ENCODE data around the gene TRIM38.
"Not testable (repeated sequence)": the region's sequence is repeated elsewhere in the genome, so short reads cannot be mapped to it uniquely, and the experiment has no call there.

TRIM38 gene

DNA sequence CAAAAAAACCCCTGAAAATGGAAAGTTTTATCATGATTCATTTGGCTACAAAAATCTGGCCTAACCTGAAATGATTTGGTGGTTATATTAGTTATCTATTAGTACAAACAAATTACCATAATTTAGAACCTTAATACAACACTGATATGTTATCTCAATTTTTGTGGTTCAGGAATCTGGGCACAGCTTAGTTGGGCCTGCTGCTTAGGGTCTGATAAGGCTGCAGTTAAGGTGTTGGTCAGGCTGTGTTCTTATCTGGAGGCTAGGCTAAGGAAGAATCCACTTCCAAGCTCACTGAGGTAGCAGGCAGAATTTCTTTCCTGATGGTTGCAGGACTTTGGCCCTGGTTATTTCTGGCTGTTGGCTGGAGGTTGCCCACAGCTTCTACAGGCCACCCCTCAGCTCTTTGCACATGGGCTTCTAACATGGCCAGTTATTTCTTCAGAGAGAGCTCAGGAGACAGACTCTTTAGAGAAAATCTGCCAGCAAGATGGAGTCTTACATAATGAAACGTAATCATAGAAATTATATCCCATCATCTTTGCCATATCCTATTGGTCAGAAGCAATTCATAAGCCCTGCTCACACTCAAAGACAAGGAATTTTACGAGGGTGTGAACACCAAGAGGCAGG, 11.4 kb downstream of the TRIM38 start:
- H3K36me3 ChIP-seq (ENCODE audit: control insufficient read depth in 1 of 2, insufficient read depth in 2 of 2, low read length in 2 of 2): peaks cover 55 to 85% of the 10 kb centered on the region in 2 donors

DNA sequence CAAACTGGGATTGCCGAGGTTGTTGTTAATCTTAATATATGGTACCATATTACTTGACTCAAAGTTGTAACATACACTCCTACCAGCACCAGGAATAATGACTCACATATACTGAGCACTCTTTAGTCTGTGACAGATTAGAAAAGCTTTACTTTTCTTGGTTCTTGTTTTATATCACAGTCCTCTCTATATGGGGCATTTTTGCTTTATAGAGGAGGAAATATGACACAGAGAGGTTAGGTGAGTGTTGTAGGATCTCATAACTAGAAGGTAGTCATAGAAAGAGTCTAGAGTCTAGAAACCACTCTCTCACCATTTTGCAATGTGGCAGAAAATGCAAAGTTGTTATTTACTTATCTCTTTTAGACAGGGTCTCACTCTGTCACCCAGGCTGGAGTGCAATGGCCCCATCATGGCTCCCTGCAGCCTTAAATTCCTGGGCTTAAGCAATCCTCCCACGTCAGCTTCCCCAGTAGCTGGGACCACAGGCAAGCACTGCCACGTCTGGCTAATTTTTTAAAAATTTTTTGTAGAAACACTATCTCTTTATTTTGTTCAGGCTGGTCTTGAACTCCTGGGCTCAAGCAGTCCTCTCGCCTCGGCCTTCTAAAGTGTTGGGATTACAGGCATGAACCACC, 13.4 kb downstream of the TRIM38 start:
- Histone ChIP-seq H3K4me3 (ENCODE audit: low read depth in 1 of 2, low read length in 2 of 2) (no peak overlapping the region), H3K27ac (ENCODE audit: low read length) (no peak overlapping the region), H3K4me1 (ENCODE audit: control insufficient read depth in 1 of 2, insufficient read depth in 2 of 2, low read length in 2 of 2) (no peaks in the 10 kb centered on the region), H3K27me3 (ENCODE audit: low read depth, low read length) (no peaks in the 10 kb centered on the region), H3K9me3 (ENCODE audit: control insufficient read depth in 1 of 2, low read length in 2 of 2) (no peaks in the 10 kb centered on the region), H3K36me3 (ENCODE audit: control insufficient read depth in 1 of 2, insufficient read depth in 2 of 2, low read length in 2 of 2) (peaks cover 49 to 72% of the 10 kb centered on the region in 2 donors)

More for the DNA sequence above, 11.4 kb downstream of the TRIM38 start:
- no peak overlapping the region for H3K4me3 ChIP-seq (ENCODE audit: low read depth in 1 of 2, low read length in 2 of 2)
- H3K27me3 ChIP-seq (ENCODE audit: low read depth, low read length): no peaks in the 10 kb centered on the region
- no peak overlapping the region for H3K27ac ChIP-seq (ENCODE audit: low read length)
- no peaks in the 10 kb centered on the region for H3K9me3 ChIP-seq (ENCODE audit: control insufficient read depth in 1 of 2, low read length in 2 of 2)
- H3K4me1 ChIP-seq (ENCODE audit: control insufficient read depth in 1 of 2, insufficient read depth in 2 of 2, low read length in 2 of 2): no peaks in the 10 kb centered on the region

DNA sequence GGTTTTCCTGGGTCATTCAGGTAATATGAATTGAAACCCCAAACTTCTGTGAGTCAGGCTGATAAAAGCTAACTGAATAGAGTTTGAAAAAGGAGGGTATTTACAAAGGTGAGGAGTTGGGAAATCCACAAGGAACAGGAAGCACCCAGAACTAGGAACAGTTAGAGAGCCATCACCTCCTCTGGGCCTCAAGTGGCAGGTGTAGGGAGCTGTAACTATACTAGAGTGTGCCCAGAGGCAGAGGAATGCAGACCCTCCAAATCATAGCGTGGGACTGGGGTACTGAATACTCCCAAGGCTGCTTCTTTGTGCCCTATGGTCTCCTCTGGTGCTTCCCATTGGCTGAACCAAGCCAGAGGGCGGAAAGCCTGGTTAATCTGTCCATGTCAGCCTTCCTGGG, 18.3 kb downstream of the TRIM38 start:
- Histone ChIP-seq H3K4me3 (ENCODE audit: low read depth in 1 of 2, low read length in 2 of 2) (no peak overlapping the region), H3K9me3 (ENCODE audit: control insufficient read depth in 1 of 2, low read length in 2 of 2) (no peaks in the 10 kb centered on the region), H3K4me1 (ENCODE audit: control insufficient read depth in 1 of 2, insufficient read depth in 2 of 2, low read length in 2 of 2) (no peaks in the 10 kb centered on the region), H3K27me3 (ENCODE audit: low read depth, low read length) (no peaks in the 10 kb centered on the region), H3K27ac (ENCODE audit: low read length) (no peak overlapping the region), H3K36me3 (ENCODE audit: control insufficient read depth in 1 of 2, insufficient read depth in 2 of 2, low read length in 2 of 2) (peaks cover 39 to 67% of the 10 kb centered on the region in 2 donors)

DNA sequence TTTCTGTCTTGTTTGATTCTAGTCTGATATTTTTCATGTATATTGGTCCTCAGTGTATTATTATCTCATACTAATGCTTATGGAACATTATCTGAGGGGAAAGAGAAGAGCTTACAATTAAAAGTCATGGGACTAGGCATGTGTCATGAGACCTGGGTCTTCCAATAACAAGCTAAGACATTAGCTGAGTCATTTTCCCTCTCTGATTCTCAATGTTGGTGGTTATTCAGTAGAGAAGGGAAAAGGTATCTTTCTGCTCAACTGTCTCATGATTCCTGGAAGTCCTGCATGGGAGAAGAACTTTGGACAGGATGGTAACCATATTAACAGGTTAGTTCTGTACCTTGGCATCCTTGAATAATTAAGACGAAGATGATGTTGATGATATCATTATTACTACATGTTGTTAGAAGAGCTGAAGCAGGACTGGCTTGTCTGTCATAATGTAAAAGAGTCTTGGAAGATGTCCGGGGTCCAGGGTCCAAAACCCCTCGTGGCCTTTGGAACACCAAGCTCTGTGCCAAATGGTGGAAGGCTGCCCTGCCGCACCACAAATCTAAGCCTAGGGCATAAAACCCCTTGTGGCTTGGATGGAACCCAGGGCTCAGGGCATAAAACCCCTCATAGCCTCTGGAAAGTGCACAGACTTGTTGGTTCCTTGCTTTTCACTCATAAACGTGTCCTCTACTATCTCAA, 19.1 kb downstream of the TRIM38 start:
- peaks cover 39 to 62% of the 10 kb centered on the region in 2 donors for H3K36me3 ChIP-seq (ENCODE audit: control insufficient read depth in 1 of 2, insufficient read depth in 2 of 2, low read length in 2 of 2)

DNA sequence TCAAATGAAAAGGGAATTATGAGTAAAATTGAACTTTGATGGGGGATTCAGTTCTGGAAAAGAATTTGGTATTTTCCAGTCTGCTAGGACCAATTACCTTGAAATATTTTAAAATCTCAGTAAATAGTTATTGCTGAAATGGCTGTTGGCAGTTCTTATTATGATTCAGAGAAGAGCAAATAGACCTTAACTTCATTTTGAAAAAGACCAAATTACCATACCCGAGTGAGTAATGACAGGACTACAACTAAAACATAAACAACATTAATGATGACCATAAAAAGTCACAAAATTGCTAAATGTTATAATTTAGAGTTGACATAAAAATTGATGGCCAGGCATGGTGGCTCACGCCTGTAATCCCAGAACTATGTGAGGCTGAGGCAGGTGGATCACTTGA, 21.7 kb downstream of the TRIM38 start:
- peaks cover 39 to 52% of the 10 kb centered on the region in 2 donors for H3K36me3 ChIP-seq (ENCODE audit: control insufficient read depth in 1 of 2, insufficient read depth in 2 of 2, low read length in 2 of 2)
- no peaks in the 10 kb centered on the region for H3K27me3 ChIP-seq (ENCODE audit: low read depth, low read length)
- no peak overlapping the region for H3K27ac ChIP-seq (ENCODE audit: low read length)
- H3K4me1 ChIP-seq (ENCODE audit: control insufficient read depth in 1 of 2, insufficient read depth in 2 of 2, low read length in 2 of 2): no peaks in the 10 kb centered on the region
- H3K4me3 ChIP-seq (ENCODE audit: low read depth in 1 of 2, low read length in 2 of 2): no peak overlapping the region
- no peaks in the 10 kb centered on the region for H3K9me3 ChIP-seq (ENCODE audit: control insufficient read depth in 1 of 2, low read length in 2 of 2)

More for the DNA sequence above, 19.1 kb downstream of the TRIM38 start:
- Histone ChIP-seq H3K4me3 (ENCODE audit: low read depth in 1 of 2, low read length in 2 of 2) (no peak overlapping the region), H3K4me1 (ENCODE audit: control insufficient read depth in 1 of 2, insufficient read depth in 2 of 2, low read length in 2 of 2) (no peaks in the 10 kb centered on the region), H3K27me3 (ENCODE audit: low read depth, low read length) (no peaks in the 10 kb centered on the region), H3K9me3 (ENCODE audit: control insufficient read depth in 1 of 2, low read length in 2 of 2) (no peaks in the 10 kb centered on the region), H3K27ac (ENCODE audit: low read length) (no peak overlapping the region)

DNA sequence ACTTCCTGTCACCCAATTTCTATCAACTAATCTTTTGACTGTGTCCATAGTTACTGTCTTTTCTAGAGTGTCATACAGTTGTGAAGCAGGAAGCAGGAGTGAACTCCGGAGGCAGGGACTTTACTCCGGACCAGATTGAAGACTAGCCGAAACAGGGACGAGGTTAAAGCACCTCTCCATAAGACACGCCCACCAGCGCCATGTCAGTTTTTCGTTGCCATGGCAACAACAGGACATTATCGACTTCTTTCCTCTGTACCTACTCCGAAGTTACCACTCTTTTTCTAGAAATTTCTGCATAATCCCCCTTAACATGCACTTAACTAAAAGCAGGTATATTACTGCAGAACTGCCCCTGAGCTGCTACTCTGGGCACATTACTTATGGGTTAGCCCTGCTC, 25.2 kb downstream of the TRIM38 start:
- no peak overlapping the region for H3K27ac ChIP-seq (ENCODE audit: low read length)
- peaks cover 23 to 31% of the 10 kb centered on the region in 2 donors for H3K36me3 ChIP-seq (ENCODE audit: control insufficient read depth in 1 of 2, insufficient read depth in 2 of 2, low read length in 2 of 2)
- H3K4me3 ChIP-seq (ENCODE audit: low read depth in 1 of 2, low read length in 2 of 2): no peak overlapping the region
- no peaks in the 10 kb centered on the region for H3K9me3 ChIP-seq (ENCODE audit: control insufficient read depth in 1 of 2, low read length in 2 of 2)
- H3K4me1 ChIP-seq (ENCODE audit: control insufficient read depth in 1 of 2, insufficient read depth in 2 of 2, low read length in 2 of 2): no peaks in the 10 kb centered on the region
- no peaks in the 10 kb centered on the region for H3K27me3 ChIP-seq (ENCODE audit: low read depth, low read length)

DNA sequence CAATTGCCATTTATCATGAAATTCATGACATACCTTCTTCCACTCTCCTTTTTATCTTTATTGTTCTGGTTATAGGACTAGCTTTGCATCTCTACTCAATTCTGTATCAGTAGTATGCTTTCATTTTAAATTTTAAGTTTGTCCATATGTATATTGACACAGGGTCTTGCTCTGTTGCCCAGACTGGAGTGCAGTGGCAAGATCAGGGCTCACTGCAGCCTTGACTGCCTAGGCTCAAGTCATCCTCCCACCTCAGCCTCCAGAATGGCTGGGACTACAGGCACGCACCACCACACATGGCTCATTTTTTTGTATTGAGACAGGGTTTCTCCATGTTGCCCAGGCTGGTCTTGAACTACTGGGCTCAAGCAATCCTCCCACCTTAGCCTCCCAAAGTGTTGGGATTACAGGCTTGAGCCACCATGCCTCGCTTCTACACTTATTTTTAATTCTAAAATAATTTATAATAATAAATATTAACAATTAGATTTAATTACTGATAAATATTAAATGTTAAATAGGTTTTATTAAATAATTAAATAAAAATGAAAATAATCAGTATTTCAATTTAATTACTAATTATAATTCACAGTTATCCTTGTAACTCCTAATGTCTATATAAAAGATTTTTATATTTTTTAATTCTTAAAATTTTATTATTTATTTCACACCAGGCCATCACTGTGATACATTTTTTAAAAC, 27.7 kb downstream of the TRIM38 start:
- Histone ChIP-seq H3K9me3 (ENCODE audit: control insufficient read depth in 1 of 2, low read length in 2 of 2) (no peaks in the 10 kb centered on the region), H3K36me3 (ENCODE audit: control insufficient read depth in 1 of 2, insufficient read depth in 2 of 2, low read length in 2 of 2) (peaks cover 4 to 12% of the 10 kb centered on the region in 2 donors), H3K4me1 (ENCODE audit: control insufficient read depth in 1 of 2, insufficient read depth in 2 of 2, low read length in 2 of 2) (peaks cover 0 to 6% of the 10 kb centered on the region in 2 donors), H3K4me3 (ENCODE audit: low read depth in 1 of 2, low read length in 2 of 2) (no peak overlapping the region), H3K27ac (ENCODE audit: low read length) (no peak overlapping the region), H3K27me3 (ENCODE audit: low read depth, low read length) (no peaks in the 10 kb centered on the region)

DNA sequence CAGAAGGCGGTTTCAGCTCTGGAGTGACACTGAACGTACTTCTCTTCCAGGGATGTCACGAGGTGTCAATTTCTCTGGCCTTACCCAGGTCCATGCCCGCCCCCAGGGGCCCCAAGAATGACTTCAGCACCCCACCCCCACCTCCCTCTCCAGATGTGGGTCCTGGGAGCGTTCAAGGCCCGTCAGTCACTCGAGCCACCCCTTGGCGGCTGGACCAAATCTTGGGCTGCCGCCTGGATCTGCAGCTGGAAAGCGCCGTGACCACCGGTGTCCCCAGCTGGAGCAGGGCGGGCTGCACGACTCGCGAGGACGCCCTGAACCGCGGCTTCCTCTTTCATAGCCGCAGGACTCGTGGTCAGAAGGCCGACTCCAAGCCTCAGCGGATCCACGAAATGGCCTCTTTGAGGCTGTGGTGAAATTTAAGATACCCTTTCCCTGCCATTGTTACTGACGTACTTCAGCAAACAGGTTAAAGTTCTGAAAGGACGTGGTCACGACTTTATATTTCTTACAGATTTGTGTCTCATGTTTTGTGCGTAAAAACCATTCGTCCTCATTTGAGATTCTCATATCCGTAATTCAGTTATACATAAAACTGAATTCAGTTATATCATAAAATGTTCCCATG, 29.3 kb downstream of the TRIM38 start:
- no peaks in the 10 kb centered on the region for H3K27me3 ChIP-seq (ENCODE audit: low read depth, low read length)
- peak overlapping the region; percentile 96 for H3K27ac ChIP-seq (ENCODE audit: low read length)
- peaks cover 0 to 5% of the 10 kb centered on the region in 2 donors for H3K36me3 ChIP-seq (ENCODE audit: control insufficient read depth in 1 of 2, insufficient read depth in 2 of 2, low read length in 2 of 2)
- H3K9me3 ChIP-seq (ENCODE audit: control insufficient read depth in 1 of 2, low read length in 2 of 2): no peaks in the 10 kb centered on the region
- H3K4me1 ChIP-seq (ENCODE audit: control insufficient read depth in 1 of 2, insufficient read depth in 2 of 2, low read length in 2 of 2): peaks cover 0 to 6% of the 10 kb centered on the region in 2 donors
- peak overlapping the region; percentile 72 to 94 for H3K4me3 ChIP-seq (ENCODE audit: low read depth in 1 of 2, low read length in 2 of 2)

DNA sequence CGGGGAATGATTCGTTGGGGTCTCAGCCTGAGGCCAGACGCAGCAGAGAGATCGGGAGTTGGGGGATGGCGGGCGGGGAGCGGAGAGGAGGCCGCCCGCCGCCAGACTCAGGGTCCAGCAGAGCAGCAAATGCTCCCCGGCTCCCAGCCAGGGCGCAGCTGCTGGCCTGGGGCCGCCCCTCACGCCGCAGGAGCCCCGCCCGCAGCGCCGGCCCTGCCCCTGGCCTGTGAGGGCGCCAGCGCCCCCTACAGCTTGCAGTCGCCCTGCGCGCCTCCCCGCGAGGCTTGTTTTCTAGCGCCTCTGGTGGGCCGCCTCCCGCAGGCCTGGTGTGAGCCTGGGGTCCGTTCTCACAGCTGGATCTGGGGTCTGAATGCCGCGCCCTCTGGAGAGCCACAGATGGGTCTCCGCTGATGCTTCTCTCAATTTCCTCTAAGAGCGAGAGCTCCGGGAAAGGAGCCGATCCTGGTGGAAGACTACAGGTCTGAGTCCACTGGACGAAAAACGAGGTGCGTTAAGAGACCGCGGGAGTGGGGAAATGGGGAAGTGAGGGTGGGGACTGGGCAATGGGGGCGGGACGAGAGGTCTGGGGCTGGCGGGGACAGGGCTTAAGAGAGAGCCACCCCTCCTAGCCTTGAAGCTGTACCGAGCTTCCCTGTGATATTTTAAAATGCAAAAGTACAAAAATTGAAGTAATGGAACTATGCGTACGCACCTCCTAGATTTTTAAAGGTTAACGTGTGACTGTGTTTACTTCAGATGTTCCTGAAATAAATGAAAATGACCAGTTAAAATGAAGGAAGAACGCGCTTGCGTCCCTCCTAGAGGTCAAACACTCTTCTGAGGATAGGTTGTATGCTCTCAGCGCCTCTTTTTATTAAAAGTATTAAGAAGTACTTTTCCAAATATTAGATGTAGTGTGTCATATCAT, 30.1 kb downstream of the TRIM38 start:
- Histone ChIP-seq H3K36me3 (ENCODE audit: control insufficient read depth in 1 of 2, insufficient read depth in 2 of 2, low read length in 2 of 2) (peaks cover 0 to 4% of the 10 kb centered on the region in 2 donors), H3K27me3 (ENCODE audit: low read depth, low read length) (no peaks in the 10 kb centered on the region), H3K4me1 (ENCODE audit: control insufficient read depth in 1 of 2, insufficient read depth in 2 of 2, low read length in 2 of 2) (peaks cover 0 to 6% of the 10 kb centered on the region in 2 donors), H3K27ac (ENCODE audit: low read length) (peak overlapping the region; percentile 96), H3K9me3 (ENCODE audit: control insufficient read depth in 1 of 2, low read length in 2 of 2) (no peaks in the 10 kb centered on the region), H3K4me3 (ENCODE audit: low read depth in 1 of 2, low read length in 2 of 2) (peak overlapping the region; percentile 72 to 94)

DNA sequence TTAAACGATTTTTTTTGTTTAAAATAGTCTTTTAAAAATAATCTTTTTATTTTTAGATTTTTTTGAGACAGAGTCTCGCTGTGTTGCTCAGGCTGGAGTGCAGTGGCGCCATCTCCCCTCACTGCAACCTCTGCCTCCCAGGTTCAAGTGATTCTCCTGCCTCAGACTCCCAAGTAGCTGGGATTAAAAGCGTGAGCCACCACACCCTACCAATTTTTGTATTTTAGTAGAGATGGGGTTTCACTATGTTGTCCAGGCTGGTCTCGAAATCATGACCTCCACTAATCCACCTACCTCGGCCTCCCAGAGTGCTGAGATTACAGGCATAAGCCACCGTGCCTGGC, 30.7 kb downstream of the TRIM38 start:
- H3K9me3 ChIP-seq (ENCODE audit: control insufficient read depth in 1 of 2, low read length in 2 of 2); H3K4me1 ChIP-seq (ENCODE audit: control insufficient read depth in 1 of 2, insufficient read depth in 2 of 2, low read length in 2 of 2); H3K27me3 ChIP-seq (ENCODE audit: low read depth, low read length); H3K36me3 ChIP-seq (ENCODE audit: control insufficient read depth in 1 of 2, insufficient read depth in 2 of 2, low read length in 2 of 2): not testable (repeated sequence)
- Histone ChIP-seq H3K27ac (ENCODE audit: low read length) (peak overlapping the region; percentile 96), H3K4me3 (ENCODE audit: low read depth in 1 of 2, low read length in 2 of 2) (peak overlapping the region; percentile 72 to 94)
